GM23248 (cell line): ENCODE measurements around the gene CTU2. TPM values are rescaled to one million over a fixed set of nuclear protein-coding genes. Genes with fewer than 3 reads are reported as not detected.

Experiments used
- DNase-seq: peaks from one replicate; pipeline ENCODE4 v3.0.0-alpha.2; 2015
- H2AFZ ChIP-seq: fragments of 200-600 bp; sonication (generic); 2 replicates; pipeline ENCODE4 v1.6.1; 2016; ENCODE audit warnings: antibody characterized with exemption
- H3F3A ChIP-seq: fragments of 200-600 bp; sonication (generic); 2 replicates; pipeline ENCODE4 v1.6.1; 2016; ENCODE audit warnings: mild to moderate bottlenecking, antibody characterized with exemption, mixed run types; ENCODE audit not compliant: insufficient read depth
- H3K27ac ChIP-seq: fragments of 200-600 bp; sonication (generic); 2 replicates; pipeline ENCODE4 v1.5.1; 2016; ENCODE audit warnings: mild to moderate bottlenecking
- H3K27me3 ChIP-seq: fragments of 200-600 bp; sonication (generic); replicated peaks from 2 replicates; pipeline ENCODE4 v1.6.1; 2016; ENCODE audit warnings: mild to moderate bottlenecking; ENCODE audit not compliant: insufficient read depth
- H3K36me3 ChIP-seq: fragments of 200-600 bp; sonication (generic); 2 replicates; pipeline ENCODE4 v1.6.1; 2016; ENCODE audit warnings: low read depth, mild to moderate bottlenecking
- H3K4me1 ChIP-seq: fragments of 200-600 bp; sonication (generic); 2 replicates; pipeline ENCODE4 v1.6.1; 2016; ENCODE audit warnings: mild to moderate bottlenecking; ENCODE audit not compliant: insufficient read depth
- H3K4me2 ChIP-seq: fragments of 200-600 bp; sonication (generic); one replicate; pipeline ENCODE4 v1.6.1; 2016; ENCODE audit warnings: mild to moderate bottlenecking; ENCODE audit not compliant: unreplicated experiment
- H3K4me3 ChIP-seq: fragments of 200-600 bp; sonication (generic); 2 replicates; pipeline ENCODE4 v1.5.1; 2016; ENCODE audit warnings: mild to moderate bottlenecking
- H3K79me2 ChIP-seq: fragments of 200-600 bp; sonication (generic); 2 replicates; pipeline ENCODE4 v1.6.1; 2016; ENCODE audit warnings: mild to moderate bottlenecking; ENCODE audit not compliant: insufficient read depth
- H3K9ac ChIP-seq: fragments of 200-600 bp; sonication (generic); 2 replicates; pipeline ENCODE4 v1.6.1; 2016; ENCODE audit warnings: mild to moderate bottlenecking
- H3K9me2 ChIP-seq: fragments of 200-600 bp; sonication (generic); 2 replicates; pipeline ENCODE4 v1.6.1; 2016; ENCODE audit warnings: mixed run types, mild to moderate bottlenecking, moderate library complexity; ENCODE audit not compliant: insufficient read depth
- H3K9me3 ChIP-seq: fragments of 200-600 bp; sonication (generic); one replicate; pipeline ENCODE4 v1.6.1; 2017; ENCODE audit warnings: low read depth
- H4K20me1 ChIP-seq: fragments of 200-600 bp; sonication (generic); 2 replicates; pipeline ENCODE4 v1.6.0; 2016; ENCODE audit not compliant: insufficient read depth
- EZH2 ChIP-seq: fragments of 200-600 bp; sonication (generic); IDR thresholded peaks from 2 replicates; pipeline ENCODE4 v1.6.1; 2018; ENCODE audit warnings: antibody characterized with exemption, mild to moderate bottlenecking; ENCODE audit not compliant: insufficient read depth, poor library complexity, severe bottlenecking
- EZH2phosphoT487 ChIP-seq: fragments of 200-600 bp; sonication (generic); IDR thresholded peaks from 2 replicates; pipeline ENCODE4 v1.6.1; 2018; ENCODE audit warnings: antibody characterized with exemption, moderate library complexity, mild to moderate bottlenecking, low read depth; ENCODE audit not compliant: insufficient read depth
- WGBS, 2 experiments: methylation state at CpG; one replicate each; pipeline ENCODE4 v1.1.6; 2015 to 2017; ENCODE audit warnings: low lambda C conversion rate in 2 of 2, low coverage in 1 of 2; ENCODE audit errors: missing lambda C conversion rate in 2 of 2; 5-methylcytosine and 5-hydroxymethylcytosine counted together
- in situ Hi-C: fragments of 300-500 bp; cut with MboI; formaldehyde crosslinking; loops from 2 replicates; pipeline ENCODE4 v1.15.0; 2020
- polyA plus RNA-seq: library from polyadenylated mRNA; unstranded; fragments of >200 nt; fragmentation: Nextera tagmentation; extraction: Ambion mirVana; gene quantifications from 2 replicates; pipeline ENCODE4 v1.2.1, GENCODE V29; 2016
- total RNA-seq: library from RNA; depleted of rRNA; stranded (reverse); fragments of >200 nt; shearing (Covaris generic); gene quantifications from 2 replicates; pipeline ENCODE4 v1.2.3, GENCODE V29; 2014

The CTU2 gene
- total and polyA plus RNA-seq, 2 experiments from 2014 or later = 16.1 to 20.4 TPM

DNA sequence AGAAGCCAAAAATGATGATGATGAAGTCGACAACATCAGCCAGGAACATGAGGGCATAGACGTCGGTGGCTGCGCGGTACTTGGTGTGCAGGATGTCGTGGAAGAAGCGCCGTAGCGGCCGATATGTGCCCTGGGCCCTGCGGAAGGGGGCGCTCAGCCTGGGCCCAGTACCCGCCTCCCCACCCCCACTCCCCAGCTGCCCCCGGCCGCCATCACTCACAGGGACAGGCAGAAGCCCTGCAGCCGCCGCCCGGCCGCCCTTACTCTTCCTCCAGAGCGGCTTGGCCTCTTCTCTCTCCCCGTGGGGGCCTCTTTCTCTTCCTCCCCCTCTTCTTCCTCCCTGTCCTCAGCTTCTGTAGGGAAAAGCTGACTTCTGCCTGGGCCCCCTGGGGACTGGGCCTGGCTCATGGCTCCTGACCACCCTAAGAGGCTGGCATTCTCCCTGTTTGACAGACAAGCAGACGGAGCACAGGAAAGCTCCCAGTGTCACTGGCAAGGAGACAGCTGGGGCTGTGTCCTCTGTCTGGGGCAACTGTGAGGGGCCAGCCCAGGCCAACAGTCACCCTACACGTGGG, 14.2 kb downstream of the CTU2 start:
- H3K9me2 ChIP-seq = no peaks in the 10 kb centered on the region
- H3K27ac ChIP-seq = no peak overlapping the region
- H2AFZ ChIP-seq = no peak overlapping the region
- H3K36me3 ChIP-seq = peaks cover 14% of the 10 kb centered on the region; the same call in 1 of the 2 replicates
- no peaks in the 10 kb centered on the region for H4K20me1 ChIP-seq
- no peak overlapping the region for H3K4me3 ChIP-seq
- 85 to 94% methylated on average over 8 to 23 of the region's 23 CpGs for WGBS, 2 experiments
- TF ChIP-seq EZH2 = no peak
- no peak for TF ChIP-seq EZH2phosphoT487
- H3K4me2 ChIP-seq = no peak overlapping the region
- H3K79me2 ChIP-seq = 0 out of 2 replicates have a peak, but pooled peaks cover 9% of the 10 kb centered on the region
- DNase-seq = no peak
- H3K27me3 ChIP-seq = no peaks in the 10 kb centered on the region
- no peaks in the 10 kb centered on the region for H3K9me3 ChIP-seq
- no peaks in the 10 kb centered on the region for H3K4me1 ChIP-seq
- H3F3A ChIP-seq = peaks cover 15% of the 10 kb centered on the region
- no peak overlapping the region for H3K9ac ChIP-seq
- in situ Hi-C loops = no loop called here

DNA sequence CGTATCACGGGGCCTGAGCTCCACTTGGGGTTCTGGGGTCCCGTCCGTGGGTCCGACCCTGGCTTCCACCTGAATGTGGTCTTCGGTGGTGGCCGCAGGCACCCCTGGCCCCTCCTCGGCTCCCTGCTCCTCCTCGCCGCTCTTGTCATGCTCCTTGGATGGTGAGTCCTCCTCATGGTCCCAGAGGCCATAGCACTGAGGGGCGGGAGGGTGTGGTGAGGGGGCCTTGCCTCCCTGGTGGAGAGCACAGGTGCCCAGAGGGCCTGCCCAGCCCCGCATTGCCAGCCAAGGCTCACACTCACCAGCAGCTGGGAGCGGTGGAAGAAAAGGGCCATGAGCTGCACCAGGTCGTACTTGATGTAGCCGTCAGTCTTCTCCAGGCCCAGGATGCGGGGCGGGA, 14.9 kb downstream of the CTU2 start:
- WGBS, 2 experiments = 98 to 99% methylated on average over 8 to 17 of the region's 17 CpGs
- 0 out of 2 replicates have a peak, but pooled peaks cover 12% of the 10 kb centered on the region for H3K79me2 ChIP-seq
- TF ChIP-seq EZH2 = no peak
- no peak for TF ChIP-seq EZH2phosphoT487
- no peaks in the 10 kb centered on the region for H3K27me3 ChIP-seq
- H3K9ac ChIP-seq = no peak overlapping the region
- H3K4me2 ChIP-seq = no peak overlapping the region
- no peak overlapping the region for H2AFZ ChIP-seq
- no peaks in the 10 kb centered on the region for H3K9me3 ChIP-seq
- H4K20me1 ChIP-seq = no peaks in the 10 kb centered on the region
- no peaks in the 10 kb centered on the region for H3K9me2 ChIP-seq
- no peak overlapping the region for H3K27ac ChIP-seq
- no peak overlapping the region for H3K4me3 ChIP-seq
- H3K36me3 ChIP-seq = peaks cover 18% of the 10 kb centered on the region; the same call in 1 of the 2 replicates
- no peaks in the 10 kb centered on the region for H3K4me1 ChIP-seq
- peaks cover 15% of the 10 kb centered on the region for H3F3A ChIP-seq
- in situ Hi-C loops = no loop called here
- no peak for DNase-seq

- Histone ChIP-seq H3K9ac (no peak overlapping the region), H3K36me3 (peaks cover 15% of the 10 kb centered on the region; the same call in 1 of the 2 replicates), H3K9me2 (no peaks in the 10 kb centered on the region), H3K4me2 (no peak overlapping the region), H3K27me3 (no peaks in the 10 kb centered on the region), H2AFZ (no peak overlapping the region), H3K79me2 (0 out of 2 replicates have a peak, but pooled peaks cover 13% of the 10 kb centered on the region), H3F3A (peaks cover 13% of the 10 kb centered on the region), H4K20me1 (no peaks in the 10 kb centered on the region), H3K27ac (no peak overlapping the region), H3K9me3 (no peaks in the 10 kb centered on the region), H3K4me3 (no peak overlapping the region), H3K4me1 (no peaks in the 10 kb centered on the region)
- in situ Hi-C loops = no loop called here
- WGBS, 2 experiments = 96 to 97% methylated on average over 53 to 58 of the region's 61 CpGs
- DNase-seq = no peak
- TF ChIP-seq EZH2 = no peak
- no peak for TF ChIP-seq EZH2phosphoT487
Measured at GRCh38 chr16:88721815-88722755, 15.8 kb downstream of the CTU2 start.

GRCh38 chr16:88722784-88723506, 16.6 kb downstream of the CTU2 start:
- peaks cover 5% of the 10 kb centered on the region; the same call in 1 of the 2 replicates for H3F3A ChIP-seq

More at GRCh38 chr16:88722784-88723506, 16.6 kb downstream of the CTU2 start:
- TF ChIP-seq EZH2 (no peak), EZH2phosphoT487 (no peak)
- WGBS, 2 experiments = 96 to 99% methylated on average over 22 to 39 of the region's 39 CpGs
- Histone ChIP-seq H4K20me1 (no peaks in the 10 kb centered on the region), H3K4me3 (no peak overlapping the region), H3K4me2 (no peak overlapping the region), H3K79me2 (0 out of 2 replicates have a peak, but pooled peaks cover 11% of the 10 kb centered on the region), H3K36me3 (peaks cover 11% of the 10 kb centered on the region; the same call in 1 of the 2 replicates), H3K27ac (no peak overlapping the region), H3K9ac (no peak overlapping the region), H3K4me1 (no peaks in the 10 kb centered on the region), H3K9me2 (no peaks in the 10 kb centered on the region), H3K27me3 (no peaks in the 10 kb centered on the region), H2AFZ (no peak overlapping the region), H3K9me3 (no peaks in the 10 kb centered on the region)
- in situ Hi-C loops = no loop called here
- no peak for DNase-seq
